Muscle layer of duodenum (tissue), 2 donors: ENCODE results near the gene FAM83F.

Experiments
- H3K27ac ChIP-seq: one replicate; pipeline ENCODE4 v1.7.0; 2013; ENCODE audit warnings: mild to moderate bottlenecking, low read length
- H3K27me3 ChIP-seq: one replicate; pipeline ENCODE4 v1.7.0; 2013; ENCODE audit warnings: low read depth, mild to moderate bottlenecking, control low read depth, low read length
- H3K36me3 ChIP-seq, 2 donors: one replicate each; pipeline ENCODE4 v1.7.0; 2013; ENCODE audit warnings: low read length in 2 of 2, control low read depth in 1 of 2, mild to moderate bottlenecking in 1 of 2; ENCODE audit not compliant: insufficient read depth in 2 of 2, control insufficient read depth in 1 of 2
- H3K4me1 ChIP-seq, 2 donors: one replicate each; pipeline ENCODE4 v1.7.0; 2013; ENCODE audit warnings: low read length in 2 of 2, mild to moderate bottlenecking in 2 of 2, control low read depth in 1 of 2, moderate library complexity in 1 of 2; ENCODE audit not compliant: insufficient read depth in 2 of 2, control insufficient read depth in 1 of 2
- H3K4me3 ChIP-seq, 2 donors: one replicate each; pipeline ENCODE4 v1.7.0; 2013; ENCODE audit warnings: low read length in 2 of 2, low read depth in 1 of 2, mild to moderate bottlenecking in 1 of 2
- H3K9me3 ChIP-seq, 2 donors: one replicate each; pipeline ENCODE4 v1.7.0; 2013; ENCODE audit warnings: low read length in 2 of 2, control low read depth in 1 of 2, mild to moderate bottlenecking in 1 of 2; ENCODE audit not compliant: control insufficient read depth in 1 of 2
- donor health status: healthy.

FAM83F gene

DNA sequence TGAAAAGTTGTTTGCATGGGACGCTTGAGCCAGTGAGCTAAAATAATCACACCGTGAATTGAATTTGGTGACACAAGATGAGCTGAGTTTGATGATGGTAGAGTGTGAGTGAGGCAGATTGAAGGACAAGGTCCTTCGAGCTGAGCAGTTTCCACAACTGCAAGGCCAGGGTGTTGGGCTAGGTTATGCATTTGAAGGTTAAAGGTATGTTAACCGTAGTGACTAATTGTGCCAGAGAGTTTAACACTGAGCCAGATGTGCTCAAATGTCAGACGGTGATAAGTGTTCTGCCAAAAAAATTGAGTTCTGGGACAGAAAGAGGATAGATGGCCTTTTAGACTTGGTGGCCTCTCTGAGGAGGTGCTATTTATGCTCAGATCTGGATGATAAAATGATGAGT, 89.5 kb downstream of the FAM83F start:
- H3K4me3 ChIP-seq: no peak overlapping the region
- H3K4me1 ChIP-seq: peaks cover 0 to 9% of the 10 kb centered on the region in 2 donors
- H3K36me3 ChIP-seq: no peaks in the 10 kb centered on the region
- H3K9me3 ChIP-seq: no peaks in the 10 kb centered on the region
- no peaks in the 10 kb centered on the region for H3K27me3 ChIP-seq
- no peak overlapping the region for H3K27ac ChIP-seq

DNA sequence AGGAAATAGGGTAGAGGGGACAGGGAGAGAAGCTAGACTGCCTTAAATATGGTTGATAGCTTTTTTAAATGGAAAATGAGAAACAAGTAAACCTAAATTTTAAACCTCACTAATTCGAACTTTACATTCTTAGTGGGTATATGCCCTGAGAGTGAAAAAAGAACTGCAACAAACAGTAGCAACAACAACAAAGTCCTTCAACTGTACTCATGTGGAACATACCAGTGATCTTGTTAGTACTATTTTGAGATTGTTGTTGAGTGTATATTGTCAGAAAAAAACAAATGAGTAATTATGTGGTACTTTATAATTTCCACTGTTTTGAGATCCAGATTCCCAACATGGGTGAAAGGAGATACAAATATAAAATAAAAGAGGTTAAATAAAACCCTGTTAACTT, 94.1 kb downstream of the FAM83F start:
- Histone ChIP-seq H3K27ac (no peak overlapping the region), H3K36me3 (no peaks in the 10 kb centered on the region), H3K4me3 (no peak overlapping the region), H3K9me3 (no peaks in the 10 kb centered on the region), H3K4me1 (peaks cover 0 to 3% of the 10 kb centered on the region in 2 donors), H3K27me3 (no peaks in the 10 kb centered on the region)
